HUES48 (cell line): ENCODE measurements around the gene SGK1.
A peak's percentile ranks its signal among the peaks of the same experiment; 100 is the strongest.

Experiments used
- H3K27ac ChIP-seq: one replicate; pipeline ENCODE4 v1.7.0; 2013; ENCODE audit warnings: low read depth, low read length, inconsistent platforms
- H3K27me3 ChIP-seq: 2 replicates; pipeline ENCODE4 v1.6.1; 2013; ENCODE audit warnings: mild to moderate bottlenecking, low read length; ENCODE audit not compliant: control insufficient read depth, insufficient read depth
- H3K36me3 ChIP-seq: 2 replicates; pipeline ENCODE4 v1.6.1; 2013; ENCODE audit warnings: low read length; ENCODE audit not compliant: control insufficient read depth, insufficient read depth
- H3K4me1 ChIP-seq: 2 replicates; pipeline ENCODE4 v1.6.1; 2013; ENCODE audit warnings: mild to moderate bottlenecking, low read length; ENCODE audit not compliant: control insufficient read depth, insufficient read depth
- H3K4me3 ChIP-seq: 2 replicates; pipeline ENCODE4 v1.5.1; 2013; ENCODE audit warnings: mild to moderate bottlenecking, low read depth, low read length
- H3K9ac ChIP-seq: 2 replicates; pipeline ENCODE4 v1.6.1; 2013; ENCODE audit warnings: mild to moderate bottlenecking, low read depth, low read length, moderate library complexity
- H3K9me3 ChIP-seq: 2 replicates; pipeline ENCODE4 v1.6.1; 2013; ENCODE audit warnings: low read length; ENCODE audit not compliant: control insufficient read depth, insufficient read depth

The SGK1 gene

DNA sequence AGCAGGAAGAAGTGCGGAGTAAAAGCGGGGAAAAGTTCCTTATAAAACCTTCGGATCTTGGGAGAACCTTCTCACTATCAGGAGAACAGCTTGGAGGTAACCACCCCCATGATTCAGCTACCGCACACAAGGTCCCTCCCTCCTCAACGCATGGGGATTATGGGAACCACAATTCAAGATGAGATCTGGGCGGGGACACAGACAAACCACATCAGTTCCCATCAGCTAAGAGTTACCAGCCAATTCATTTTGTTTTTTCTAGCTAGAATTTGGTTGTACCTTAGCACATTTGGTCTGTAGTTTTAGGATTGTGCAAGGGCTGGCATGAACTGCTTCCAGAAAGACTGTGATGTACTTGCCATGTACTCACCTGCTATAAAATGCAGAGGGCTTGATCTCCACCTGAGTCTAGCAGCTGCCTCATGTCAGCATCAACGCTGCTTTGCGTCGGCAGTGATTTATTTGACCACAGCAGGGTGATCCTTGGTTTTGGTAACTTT, 170.8 kb downstream of the SGK1 start:
- H3K36me3 ChIP-seq = no peaks in the 10 kb centered on the region
- no peak overlapping the region for H3K9ac ChIP-seq
- H3K4me3 ChIP-seq = no peak overlapping the region; the same call in 1 of the 2 replicates
- H3K4me1 ChIP-seq = peaks cover 10% of the 10 kb centered on the region
- no peak overlapping the region for H3K27ac ChIP-seq
- no peaks in the 10 kb centered on the region for H3K27me3 ChIP-seq
- H3K9me3 ChIP-seq = no peaks in the 10 kb centered on the region

DNA sequence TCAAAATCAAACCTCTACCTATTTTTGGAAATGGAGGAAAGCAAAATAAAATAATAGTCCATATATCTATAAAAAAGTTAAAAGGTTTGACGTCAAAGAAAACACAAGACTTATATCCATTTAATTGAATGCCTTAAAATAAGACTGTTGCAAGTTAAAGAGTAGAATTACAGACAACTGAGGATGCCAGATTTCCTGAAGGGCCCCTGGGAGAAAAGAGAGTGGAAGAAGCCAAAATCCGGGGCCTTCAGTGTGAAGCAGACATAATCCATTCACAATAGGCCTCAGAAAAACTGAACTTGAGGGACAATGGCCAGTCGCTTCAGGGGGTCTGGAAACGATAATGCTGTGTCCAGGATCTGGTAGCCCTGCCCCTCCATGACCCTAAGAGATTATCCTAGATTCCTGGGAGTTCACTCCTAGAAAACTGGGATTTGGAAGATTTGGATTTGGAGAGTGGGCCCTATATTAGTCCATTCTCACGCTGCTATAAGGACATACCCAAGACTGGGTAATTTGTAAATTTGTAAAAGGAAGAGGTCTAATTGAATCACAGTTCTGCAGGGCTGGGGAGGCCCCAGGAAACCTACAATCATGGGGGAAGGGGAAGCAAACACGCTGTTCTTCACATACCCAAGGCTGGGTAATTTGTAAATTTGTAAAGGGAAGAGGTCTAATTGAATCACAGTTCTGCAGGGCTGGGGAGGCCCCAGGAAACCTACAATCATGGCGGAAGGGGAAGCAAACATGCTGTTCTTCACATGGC, 171.5 kb downstream of the SGK1 start:
- Histone ChIP-seq H3K4me1 (peaks cover 10% of the 10 kb centered on the region), H3K27me3 (no peaks in the 10 kb centered on the region), H3K4me3 (no peak overlapping the region; the same call in 1 of the 2 replicates), H3K36me3 (no peaks in the 10 kb centered on the region), H3K27ac (no peak overlapping the region), H3K9me3 (no peaks in the 10 kb centered on the region), H3K9ac (no peak overlapping the region)

DNA sequence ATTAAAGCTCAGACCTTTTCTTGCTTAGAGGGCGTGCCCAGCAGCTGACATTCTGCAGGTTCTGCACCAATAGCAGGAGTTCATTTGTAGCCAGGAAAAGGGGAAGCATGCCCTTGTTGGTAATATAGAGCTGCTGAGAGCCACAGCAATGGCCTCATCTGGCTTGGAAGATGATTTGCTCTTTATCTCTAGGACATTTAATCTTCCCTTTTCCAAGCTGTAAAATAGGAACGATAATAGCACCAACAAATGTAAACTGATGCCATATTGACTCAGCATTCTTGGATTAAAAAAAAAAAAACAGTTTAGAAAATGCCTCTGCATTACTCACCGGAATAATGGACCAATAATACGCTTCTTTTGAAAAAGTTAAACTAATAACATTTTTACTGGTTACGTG, 172.1 kb downstream of the SGK1 start:
- Histone ChIP-seq H3K36me3 (no peaks in the 10 kb centered on the region), H3K4me3 (no peak overlapping the region), H3K4me1 (peaks cover 10% of the 10 kb centered on the region), H3K27ac (no peak overlapping the region), H3K27me3 (no peaks in the 10 kb centered on the region), H3K9ac (no peak overlapping the region), H3K9me3 (no peaks in the 10 kb centered on the region)

DNA sequence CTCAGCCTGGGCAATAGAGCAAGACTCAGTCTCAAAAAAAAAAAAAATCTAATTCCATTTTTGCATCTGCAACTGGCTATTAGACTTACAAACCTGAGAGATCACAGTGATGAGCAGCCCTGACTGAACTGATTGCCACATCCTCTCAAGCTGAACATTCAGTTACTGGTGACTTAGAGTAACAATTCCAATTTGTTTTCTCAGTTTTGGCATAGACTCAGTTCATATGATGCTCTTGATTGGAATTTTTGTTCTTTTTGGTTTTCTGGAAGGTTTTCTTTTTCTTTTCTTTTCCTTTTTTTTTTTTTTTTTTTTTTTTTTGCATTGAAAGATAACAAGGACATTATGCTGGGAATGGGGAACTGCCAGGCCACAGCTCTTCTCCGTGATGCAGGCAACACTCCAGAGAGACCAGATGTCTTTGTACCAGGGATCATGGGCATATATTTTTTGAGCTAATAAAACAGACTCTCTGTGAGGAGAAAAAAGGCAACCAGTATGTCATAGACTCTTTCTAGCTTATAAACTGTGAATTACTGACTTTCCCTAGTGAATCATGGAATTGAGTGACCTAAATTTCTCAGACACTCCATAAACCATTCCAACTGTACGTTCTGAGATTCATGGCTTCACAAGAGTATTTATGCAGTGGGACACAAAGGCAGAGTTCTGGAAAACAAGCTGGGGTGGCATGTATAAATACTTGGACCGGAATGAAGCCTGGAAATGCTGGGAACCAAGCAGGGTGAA, 179.5 kb downstream of the SGK1 start:
- no peaks in the 10 kb centered on the region for H3K36me3 ChIP-seq
- H3K27me3 ChIP-seq = no peaks in the 10 kb centered on the region
- H3K9me3 ChIP-seq = no peaks in the 10 kb centered on the region
- H3K27ac ChIP-seq = no peak overlapping the region
- no peak overlapping the region for H3K4me3 ChIP-seq
- H3K9ac ChIP-seq = no peak overlapping the region
- no peaks in the 10 kb centered on the region for H3K4me1 ChIP-seq

DNA sequence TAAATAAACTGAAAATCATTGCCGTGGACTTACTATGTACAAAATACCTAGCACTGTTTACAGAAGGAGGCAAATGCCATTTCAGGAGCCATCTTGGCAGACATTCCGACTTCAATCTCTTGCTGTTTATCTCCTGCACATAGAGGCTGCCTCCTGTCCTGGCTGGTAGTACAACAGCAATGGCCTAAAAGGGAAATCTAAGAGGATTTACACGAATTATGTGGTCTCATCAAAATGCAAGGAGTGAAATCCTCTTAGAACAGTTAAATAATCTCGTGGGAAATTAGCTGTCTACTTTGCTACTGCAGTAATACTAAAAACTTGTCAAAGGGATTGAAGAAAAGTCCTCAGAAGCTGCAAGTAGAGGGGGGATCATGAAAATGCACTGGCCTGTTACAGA, 183.3 kb downstream of the SGK1 start:
- no peaks in the 10 kb centered on the region for H3K4me1 ChIP-seq
- H3K27ac ChIP-seq = no peak overlapping the region
- no peaks in the 10 kb centered on the region for H3K36me3 ChIP-seq
- H3K27me3 ChIP-seq = no peaks in the 10 kb centered on the region
- H3K9me3 ChIP-seq = no peaks in the 10 kb centered on the region
- no peak overlapping the region for H3K9ac ChIP-seq
- H3K4me3 ChIP-seq = no peak overlapping the region

DNA sequence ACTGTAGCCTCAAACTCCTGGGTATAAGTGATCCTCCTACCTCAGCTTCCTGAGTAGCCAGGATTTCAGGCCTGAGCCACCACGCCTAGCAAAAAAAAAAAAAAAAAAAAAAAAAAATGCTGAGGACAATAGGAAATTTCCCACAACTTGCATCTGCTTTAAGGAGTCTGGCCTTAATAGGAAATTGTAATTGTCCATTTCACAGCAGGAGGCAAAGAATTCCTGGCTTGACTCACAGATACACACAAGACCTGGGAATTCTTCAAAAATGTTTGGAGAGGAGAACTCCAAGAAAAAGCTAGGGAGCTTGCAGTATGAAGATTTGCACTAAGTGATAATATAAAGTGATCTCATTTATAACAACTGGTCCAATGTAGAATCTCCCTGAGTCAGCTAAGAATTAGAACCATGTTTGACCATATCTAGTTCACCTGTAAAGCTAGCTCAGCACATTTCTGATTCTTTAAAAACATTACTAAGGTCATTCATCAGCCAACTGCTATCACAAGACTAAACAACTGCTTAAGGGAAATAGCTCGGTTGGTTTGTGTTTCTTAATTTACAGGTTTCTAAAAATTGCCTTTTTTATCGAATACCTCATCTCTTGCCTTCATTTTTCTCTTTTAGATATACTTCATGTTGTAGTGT, 185.3 kb downstream of the SGK1 start:
- Histone ChIP-seq H3K36me3 (no peaks in the 10 kb centered on the region), H3K4me1 (no peaks in the 10 kb centered on the region), H3K9ac (no peak overlapping the region)

DNA sequence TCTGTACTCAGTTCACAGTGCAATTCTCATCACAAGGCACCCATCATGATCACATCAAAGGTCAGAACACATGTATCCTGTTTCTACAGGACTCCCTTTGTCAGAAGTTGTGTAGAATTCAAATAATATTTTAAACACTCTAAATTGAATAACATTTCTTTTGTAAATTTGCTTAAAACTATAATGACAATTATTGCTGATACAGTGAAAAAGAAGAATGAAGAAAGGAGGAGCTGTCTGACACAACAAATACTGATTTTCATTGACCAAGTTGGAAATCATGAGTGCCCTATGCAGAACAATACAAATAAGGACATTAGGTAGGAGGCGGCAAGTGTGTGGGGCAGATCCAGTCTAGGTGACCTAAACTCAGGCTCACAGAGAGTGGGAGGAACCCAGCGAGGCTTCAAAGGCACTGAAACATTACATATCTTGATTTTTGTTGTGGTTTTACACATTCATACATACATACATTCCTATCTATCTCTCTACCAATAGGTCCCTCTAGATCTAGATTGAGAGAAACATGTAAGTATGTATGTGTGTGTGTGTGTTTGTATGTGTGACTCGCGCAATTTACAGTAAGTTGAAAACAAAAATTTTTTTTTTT, 186.3 kb downstream of the SGK1 start:
- Histone ChIP-seq H3K4me1 (no peaks in the 10 kb centered on the region), H3K27ac (no peak overlapping the region), H3K4me3 (no peak overlapping the region), H3K9ac (no peak overlapping the region), H3K36me3 (no peaks in the 10 kb centered on the region), H3K27me3 (no peaks in the 10 kb centered on the region), H3K9me3 (no peaks in the 10 kb centered on the region)

More for the DNA sequence above, 185.3 kb downstream of the SGK1 start:
- Histone ChIP-seq H3K4me3 (no peak overlapping the region), H3K27me3 (no peaks in the 10 kb centered on the region), H3K9me3 (no peaks in the 10 kb centered on the region), H3K27ac (no peak overlapping the region)

DNA sequence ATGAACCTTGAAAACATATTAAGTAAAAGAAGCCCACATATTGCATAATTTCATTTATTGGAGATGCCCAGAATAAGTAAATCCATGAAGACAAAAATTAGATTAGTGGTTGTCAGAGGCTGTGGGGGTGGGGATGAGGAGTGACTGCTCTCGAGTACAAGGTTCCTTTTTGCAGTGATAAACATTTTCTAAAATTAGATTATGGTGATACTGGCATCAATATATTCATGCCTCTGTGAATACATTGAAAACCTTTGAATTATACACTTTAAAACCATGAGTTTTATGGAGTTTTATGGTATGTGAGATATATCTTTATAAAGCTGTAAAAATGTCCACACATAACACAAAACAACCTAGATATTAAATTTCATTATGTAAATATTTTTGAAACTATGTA, 189.8 kb downstream of the SGK1 start:
- no peaks in the 10 kb centered on the region for H3K9me3 ChIP-seq
- no peak overlapping the region for H3K4me3 ChIP-seq
- 0 out of 2 replicates have a peak, but pooled peaks cover 2% of the 10 kb centered on the region for H3K4me1 ChIP-seq
- no peak overlapping the region for H3K27ac ChIP-seq
- H3K9ac ChIP-seq = no peak overlapping the region
- no peaks in the 10 kb centered on the region for H3K27me3 ChIP-seq
- H3K36me3 ChIP-seq = no peaks in the 10 kb centered on the region

DNA sequence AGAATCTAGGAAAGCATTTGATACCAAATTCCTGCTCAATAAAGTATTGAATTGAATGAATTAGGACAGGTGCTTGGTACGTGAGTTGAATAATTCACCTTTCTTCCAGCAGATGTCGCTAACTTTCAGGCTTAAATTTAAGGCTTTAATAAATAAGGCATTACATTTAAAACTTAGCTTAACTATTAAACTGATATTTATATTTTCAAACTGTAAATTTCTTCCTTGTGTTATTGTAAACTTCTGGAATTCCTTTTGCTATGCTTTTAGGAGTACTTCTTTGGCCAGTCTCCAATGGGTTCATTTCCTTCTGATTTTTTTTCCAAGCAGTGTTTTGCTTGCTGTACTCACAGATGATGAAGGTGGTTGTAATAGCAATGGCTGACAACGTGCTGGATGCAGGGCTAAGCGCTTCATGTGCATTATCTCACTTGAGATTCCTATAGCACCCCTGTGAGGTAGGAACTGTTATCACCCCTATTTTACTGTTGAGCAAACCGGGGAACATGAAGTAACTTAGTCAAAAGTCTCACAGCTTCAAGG, 194.2 kb downstream of the SGK1 start:
- Histone ChIP-seq H3K4me3 (no peak overlapping the region), H3K9ac (peak overlapping the region; percentile 38; the same call in 1 of the 2 replicates), H3K9me3 (no peaks in the 10 kb centered on the region), H3K36me3 (no peaks in the 10 kb centered on the region), H3K4me1 (0 out of 2 replicates have a peak, but pooled peaks cover 2% of the 10 kb centered on the region), H3K27me3 (no peaks in the 10 kb centered on the region), H3K27ac (peak overlapping the region; percentile 63)

DNA sequence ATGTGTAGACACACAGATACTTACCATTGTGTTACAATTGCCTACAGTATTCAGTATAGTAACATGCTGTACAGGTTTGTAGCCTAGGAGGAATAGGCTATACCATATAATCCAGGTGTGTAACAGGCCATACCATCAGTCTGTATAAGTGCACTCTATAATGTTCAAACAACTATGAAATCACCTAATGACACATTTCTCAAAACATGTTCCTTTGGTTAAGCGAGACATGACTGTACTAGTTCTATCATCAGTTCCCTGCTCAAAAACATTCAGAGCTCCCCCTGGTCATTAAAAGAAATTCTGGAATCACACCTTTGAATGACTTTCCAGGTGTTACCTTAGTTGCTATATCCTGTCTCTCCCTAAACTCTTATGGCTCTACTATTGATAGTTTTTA, 195.1 kb downstream of the SGK1 start:
- Histone ChIP-seq H3K36me3 (no peaks in the 10 kb centered on the region), H3K4me1 (0 out of 2 replicates have a peak, but pooled peaks cover 2% of the 10 kb centered on the region), H3K9me3 (no peaks in the 10 kb centered on the region), H3K4me3 (no peak overlapping the region), H3K9ac (no peak overlapping the region), H3K27ac (no peak overlapping the region), H3K27me3 (no peaks in the 10 kb centered on the region)
